ENCODE data around the gene GNB1. TPM values are rescaled to one million over a fixed set of nuclear protein-coding genes. Genes with fewer than 3 reads are reported as not detected.

The GNB1 gene
- total RNA-seq, 1 donor from 2014 or later, result 116 TPM

GRCh38 chr1:1853593-1854257 lies 37.2 kb downstream of the GNB1 start:
- no peak overlapping the region for H3K4me3 ChIP-seq (ENCODE audit: low read depth, low read length)
- H3K27me3 ChIP-seq (ENCODE audit: control insufficient read depth, insufficient read depth, low read length), result no peaks in the 10 kb centered on the region
- no peak for TF ChIP-seq CTCF (IDR thresholded peaks at IDR 0.05; ENCODE audit: insufficient read depth, low read length, severe bottlenecking)
- DNase-seq (ENCODE audit: low read depth) (no peak), FAIRE-seq (no peak)
- peaks cover 10% of the 10 kb centered on the region for H3K36me3 ChIP-seq (ENCODE audit: control insufficient read depth, insufficient read depth, low read length)

GRCh38 chr1:1852619-1853414 lies 38.1 kb downstream of the GNB1 start:
- no peak overlapping the region for H3K4me3 ChIP-seq (ENCODE audit: low read depth, low read length)
- TF ChIP-seq CTCF (IDR thresholded peaks at IDR 0.05; ENCODE audit: insufficient read depth, low read length, severe bottlenecking), result no peak
- H3K36me3 ChIP-seq (ENCODE audit: control insufficient read depth, insufficient read depth, low read length), result peaks cover 8% of the 10 kb centered on the region
- no peak for DNase-seq (ENCODE audit: low read depth)
- no peak for FAIRE-seq
- H3K27me3 ChIP-seq (ENCODE audit: control insufficient read depth, insufficient read depth, low read length), result no peaks in the 10 kb centered on the region

GRCh38 chr1:1847890-1848289 lies 43.0 kb downstream of the GNB1 start:
- TF ChIP-seq CTCF (IDR thresholded peaks at IDR 0.05; ENCODE audit: insufficient read depth, low read length, severe bottlenecking), result no peak

GRCh38 chr1:1847061-1847850 lies 43.6 kb downstream of the GNB1 start:
- no peaks in the 10 kb centered on the region for H3K27me3 ChIP-seq (ENCODE audit: control insufficient read depth, insufficient read depth, low read length)
- DNase-seq (ENCODE audit: low read depth) (no peak), FAIRE-seq (no peak)
- H3K4me3 ChIP-seq (ENCODE audit: low read depth, low read length), result no peak overlapping the region
- H3K36me3 ChIP-seq (ENCODE audit: control insufficient read depth, insufficient read depth, low read length), result peaks cover 7% of the 10 kb centered on the region
- no peak for TF ChIP-seq CTCF (IDR thresholded peaks at IDR 0.05; ENCODE audit: insufficient read depth, low read length, severe bottlenecking)

More at GRCh38 chr1:1847890-1848289, 43.0 kb downstream of the GNB1 start:
- peaks cover 7% of the 10 kb centered on the region for H3K36me3 ChIP-seq (ENCODE audit: control insufficient read depth, insufficient read depth, low read length)
- DNase-seq (ENCODE audit: low read depth) (no peak), FAIRE-seq (no peak)
- H3K27me3 ChIP-seq (ENCODE audit: control insufficient read depth, insufficient read depth, low read length), result no peaks in the 10 kb centered on the region
- H3K4me3 ChIP-seq (ENCODE audit: low read depth, low read length), result no peak overlapping the region

GRCh38 chr1:1846386-1846918 lies 44.4 kb downstream of the GNB1 start:
- Histone ChIP-seq H3K36me3 (ENCODE audit: control insufficient read depth, insufficient read depth, low read length) (peaks cover 7% of the 10 kb centered on the region), H3K4me3 (ENCODE audit: low read depth, low read length) (no peak overlapping the region), H3K27me3 (ENCODE audit: control insufficient read depth, insufficient read depth, low read length) (no peaks in the 10 kb centered on the region)
- FAIRE-seq (no peak), DNase-seq (ENCODE audit: low read depth) (no peak)
- no peak for TF ChIP-seq CTCF (IDR thresholded peaks at IDR 0.05; ENCODE audit: insufficient read depth, low read length, severe bottlenecking)
